Keratinocyte (primary cell): ENCODE measurements around the gene VIPR1. TPM values are rescaled to one million over a fixed set of nuclear protein-coding genes. Genes with fewer than 3 reads are reported as not detected.

Experiments used
- DNase-seq: peaks from one replicate; pipeline ENCODE4 v3.0.0-alpha.2; 2011; ENCODE audit warnings: low read depth, missing footprints, low spot score
- FAIRE-seq: peaks from 2 replicates; lab custom pipeline; 2011; peaks lifted over from hg19 to GRCh38; lab: Jason Lieb, UNC
- H2AFZ ChIP-seq: 2 replicates; pipeline ENCODE4 v1.6.0; 2012; ENCODE audit warnings: low read length, control low read depth, inconsistent platforms; ENCODE audit not compliant: control insufficient read depth
- H3K27ac ChIP-seq: 2 replicates; pipeline ENCODE4 v1.5.1; 2011; ENCODE audit warnings: low read length; ENCODE audit not compliant: control insufficient read depth, insufficient read depth
- H3K27me3 ChIP-seq: 3 replicates; pipeline ENCODE4 v1.6.0; 2011; ENCODE audit warnings: low read length; ENCODE audit not compliant: control insufficient read depth, insufficient read depth; ENCODE audit errors: extremely low read depth
- H3K36me3 ChIP-seq, 2 experiments: 2 replicates in 1 of 2; 3 replicates in 1 of 2; pipeline ENCODE4 v1.5.1; 2011; ENCODE audit warnings: low read length in 2 of 2, mild to moderate bottlenecking in 1 of 2; ENCODE audit not compliant: control insufficient read depth in 2 of 2, insufficient read depth in 2 of 2; ENCODE audit errors: extremely low read depth in 1 of 2
- H3K4me1 ChIP-seq: 3 replicates; pipeline ENCODE4 v1.5.1; 2011; ENCODE audit warnings: low read length; ENCODE audit not compliant: control insufficient read depth, insufficient read depth; ENCODE audit errors: extremely low read depth
- H3K4me2 ChIP-seq: 3 replicates; pipeline ENCODE4 v1.6.0; 2011; ENCODE audit warnings: low read depth, low read length; ENCODE audit not compliant: control insufficient read depth, insufficient read depth; ENCODE audit errors: extremely low read depth
- H3K4me3 ChIP-seq, 3 experiments: fragments of 200-600 bp in 1 of 3; sonication (generic) in 1 of 3; 2 replicates in 2 of 3; 3 replicates in 1 of 3; pipeline ENCODE4 v1.5.1; 2011 to 2016; ENCODE audit warnings: low read length in 3 of 3, mild to moderate bottlenecking in 3 of 3, control low read depth in 2 of 3, inconsistent platforms in 1 of 3, low read depth in 1 of 3, mixed read lengths in 1 of 3, mixed run types in 1 of 3, moderate library complexity in 1 of 3; ENCODE audit not compliant: control insufficient read depth in 2 of 3, insufficient read depth in 2 of 3; ENCODE audit errors: extremely low read depth in 1 of 3
- H3K79me2 ChIP-seq: 2 replicates; pipeline ENCODE4 v1.6.0; 2012; ENCODE audit warnings: low read length; ENCODE audit not compliant: control insufficient read depth, insufficient read depth
- H3K9ac ChIP-seq: 3 replicates; pipeline ENCODE4 v1.6.0; 2011; ENCODE audit warnings: low read length; ENCODE audit not compliant: control insufficient read depth, insufficient read depth; ENCODE audit errors: extremely low read depth
- H3K9me1 ChIP-seq: 3 replicates; pipeline ENCODE4 v1.6.0; 2011; ENCODE audit warnings: low read length; ENCODE audit not compliant: control insufficient read depth, insufficient read depth; ENCODE audit errors: extremely low read depth
- H3K9me3 ChIP-seq: 2 replicates; pipeline ENCODE4 v1.5.1; 2012; ENCODE audit warnings: low read depth, low read length; ENCODE audit not compliant: control insufficient read depth
- H4K20me1 ChIP-seq: 3 replicates; pipeline ENCODE4 v1.6.0; 2011; ENCODE audit warnings: low read length; ENCODE audit not compliant: control insufficient read depth, insufficient read depth; ENCODE audit errors: extremely low read depth
- EZH2 ChIP-seq: IDR thresholded peaks from one replicate; pipeline ENCODE4 v1.6.1; 2012; ENCODE audit warnings: inconsistent platforms, mild to moderate bottlenecking, low read length, moderate library complexity
- dilution Hi-C: fragments of 300-500 bp; cut with MboI; formaldehyde crosslinking; loops from one replicate; pipeline ENCODE4 v1.7.0; 2020; ENCODE audit warnings: low sequenced_read_pairs; ENCODE audit not compliant: extremely low pct_ligation_motif_present
- polyA plus RNA-seq, 5 experiments: library from polyadenylated mRNA; depleted of rRNA in 3 of 5; stranded (reverse) in 3 of 5; stranded (forward) in 1 of 5; unstranded in 1 of 5; fragments of >200 nt; gene quantifications; 1 replicate in 1 of 5; 2 replicates in 3 of 5; 3 replicates in 1 of 5; pipeline versions ENCODE4 v1.2.1 to v1.2.3, GENCODE V29; 2011 to 2012; ENCODE audit warnings: missing spikeins in 2 of 5, low read depth in 1 of 5, low replicate concordance in 1 of 5
- TF ChIP-seq, protein P1 (sequence below), 3 experiments: IDR thresholded peaks in 1 of 3; conservative IDR thresholded peaks in 1 of 3; optimal IDR thresholded peaks in 1 of 3; 2 replicates in 2 of 3; 3 replicates in 1 of 3; pipeline versions ENCODE3 to v1.5.1; 2011; ENCODE audit warnings: low read length in 3 of 3, mild to moderate bottlenecking in 3 of 3, moderate library complexity in 2 of 3, control low read depth in 1 of 3, inconsistent platforms in 1 of 3; ENCODE audit not compliant: insufficient read depth in 2 of 3; ENCODE audit errors: extremely low read depth in 1 of 3

The VIPR1 gene
- polyA plus RNA-seq, 1 donor (not counting 4 experiments of a cell fraction or from before 2014, with no cell fraction given): 4.5 TPM

DNA sequence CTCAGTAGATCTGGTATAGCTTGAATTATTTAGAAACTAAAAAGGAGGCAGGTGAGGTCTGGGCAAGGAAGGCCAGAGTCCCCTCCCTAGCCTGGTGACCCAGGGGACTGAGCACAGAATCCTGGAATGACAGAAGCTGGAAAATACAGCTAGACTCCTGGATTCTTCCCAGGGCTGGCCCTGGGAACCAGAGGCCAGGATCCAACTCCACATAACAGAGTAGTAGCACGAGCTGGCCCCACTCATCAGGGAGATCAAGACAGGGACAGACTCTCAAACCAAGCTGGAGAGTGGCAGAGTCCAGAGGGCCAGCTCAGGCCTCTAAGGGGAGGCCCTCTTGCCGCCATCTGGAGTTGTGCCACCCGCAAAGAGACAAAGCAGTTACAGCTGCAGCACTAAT, 10.7 kb downstream of the VIPR1 start:
- Histone ChIP-seq H3K4me1 (peaks cover 25% of the 10 kb centered on the region), H3K9ac (no peak overlapping the region), H2AFZ (no peak overlapping the region), H3K79me2 (no peaks in the 10 kb centered on the region), H3K36me3 (no peaks in the 10 kb centered on the region), H3K4me3 (no peak overlapping the region), H3K27me3 (no peaks in the 10 kb centered on the region), H3K9me1 (no peaks in the 10 kb centered on the region), H3K27ac (no peak overlapping the region), H3K9me3 (no peaks in the 10 kb centered on the region), H3K4me2 (no peak overlapping the region), H4K20me1 (no peaks in the 10 kb centered on the region)
- no peak for TF ChIP-seq EZH2
- TF ChIP-seq, protein P1, sequence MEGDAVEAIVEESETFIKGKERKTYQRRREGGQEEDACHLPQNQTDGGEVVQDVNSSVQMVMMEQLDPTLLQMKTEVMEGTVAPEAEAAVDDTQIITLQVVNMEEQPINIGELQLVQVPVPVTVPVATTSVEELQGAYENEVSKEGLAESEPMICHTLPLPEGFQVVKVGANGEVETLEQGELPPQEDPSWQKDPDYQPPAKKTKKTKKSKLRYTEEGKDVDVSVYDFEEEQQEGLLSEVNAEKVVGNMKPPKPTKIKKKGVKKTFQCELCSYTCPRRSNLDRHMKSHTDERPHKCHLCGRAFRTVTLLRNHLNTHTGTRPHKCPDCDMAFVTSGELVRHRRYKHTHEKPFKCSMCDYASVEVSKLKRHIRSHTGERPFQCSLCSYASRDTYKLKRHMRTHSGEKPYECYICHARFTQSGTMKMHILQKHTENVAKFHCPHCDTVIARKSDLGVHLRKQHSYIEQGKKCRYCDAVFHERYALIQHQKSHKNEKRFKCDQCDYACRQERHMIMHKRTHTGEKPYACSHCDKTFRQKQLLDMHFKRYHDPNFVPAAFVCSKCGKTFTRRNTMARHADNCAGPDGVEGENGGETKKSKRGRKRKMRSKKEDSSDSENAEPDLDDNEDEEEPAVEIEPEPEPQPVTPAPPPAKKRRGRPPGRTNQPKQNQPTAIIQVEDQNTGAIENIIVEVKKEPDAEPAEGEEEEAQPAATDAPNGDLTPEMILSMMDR (optimal IDR thresholded peaks at IDR 0.05 in 1 of 3, IDR thresholded peaks at IDR 0.05 in 1 of 3, conservative IDR thresholded peaks at IDR 0.05 in 1 of 3; ENCODE audit: extremely low read depth in 1 of 3, insufficient read depth in 2 of 3, low read length in 3 of 3): no peak
- DNase-seq: no peak
- FAIRE-seq: no peak
- dilution Hi-C loops: no loop called here

- Histone ChIP-seq H3K36me3 (no peaks in the 10 kb centered on the region), H4K20me1 (no peaks in the 10 kb centered on the region), H2AFZ (no peak overlapping the region), H3K4me1 (peaks cover 25% of the 10 kb centered on the region), H3K9ac (no peak overlapping the region), H3K9me1 (no peaks in the 10 kb centered on the region), H3K9me3 (no peaks in the 10 kb centered on the region), H3K27me3 (no peaks in the 10 kb centered on the region), H3K4me3 (no peak overlapping the region), H3K79me2 (no peaks in the 10 kb centered on the region), H3K27ac (no peak overlapping the region), H3K4me2 (no peak overlapping the region)
- DNase-seq (no peak), FAIRE-seq (no peak)
- dilution Hi-C loops: no loop called here
- TF ChIP-seq, protein P1 (optimal IDR thresholded peaks at IDR 0.05 in 1 of 3, IDR thresholded peaks at IDR 0.05 in 1 of 3, conservative IDR thresholded peaks at IDR 0.05 in 1 of 3; ENCODE audit: extremely low read depth in 1 of 3, insufficient read depth in 2 of 3, low read length in 3 of 3): no peak
- TF ChIP-seq EZH2: no peak
These were observed 11.1 kb downstream of the VIPR1 start for GRCh38 chr3:42513521-42513920.
